ENCODE measurements around the gene BTF3.
A peak's percentile ranks its signal among the peaks of the same experiment; 100 is the strongest.

DNA sequence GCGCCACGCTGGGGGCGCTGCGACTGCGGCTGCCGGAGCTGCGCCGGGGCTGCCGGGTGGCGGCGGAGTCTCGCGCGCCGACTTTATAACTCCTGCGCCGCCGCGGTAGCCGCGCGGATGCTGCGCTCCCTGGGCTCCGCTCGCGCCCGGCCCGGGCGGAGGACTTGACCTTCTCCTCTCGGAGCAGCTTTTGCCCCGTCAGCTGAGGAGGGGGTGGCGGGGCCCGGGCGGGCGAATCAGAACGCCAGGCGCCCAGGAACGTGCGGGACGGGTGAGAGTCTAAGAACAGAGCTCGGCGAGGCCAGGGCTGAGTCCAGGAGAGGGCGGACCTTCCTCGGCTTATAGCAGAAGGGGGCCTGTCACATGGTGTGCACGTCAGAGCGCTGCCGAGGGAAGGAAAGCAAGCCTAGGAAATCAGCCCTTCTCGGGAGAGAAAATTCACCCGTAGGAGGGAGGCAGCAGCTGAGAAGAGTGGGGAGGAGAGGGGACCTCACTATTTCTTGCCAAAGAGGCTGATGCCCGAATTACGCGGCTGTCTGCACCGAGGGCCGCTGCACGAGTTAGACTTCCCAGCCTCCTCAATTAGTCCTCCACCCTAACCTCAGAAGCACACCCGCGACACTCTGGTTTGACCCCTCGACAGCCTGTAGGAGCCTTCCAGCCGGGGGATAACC, 49.6 kb upstream of the BTF3 start, which contains the start of gene FOXD1:
- peak; percentile 92 for TF ChIP-seq POLR2AphosphoS5 (IDR thresholded peaks at IDR 0.05; ENCODE audit: low read depth, low read length)
- TF ChIP-seq, protein P1, sequence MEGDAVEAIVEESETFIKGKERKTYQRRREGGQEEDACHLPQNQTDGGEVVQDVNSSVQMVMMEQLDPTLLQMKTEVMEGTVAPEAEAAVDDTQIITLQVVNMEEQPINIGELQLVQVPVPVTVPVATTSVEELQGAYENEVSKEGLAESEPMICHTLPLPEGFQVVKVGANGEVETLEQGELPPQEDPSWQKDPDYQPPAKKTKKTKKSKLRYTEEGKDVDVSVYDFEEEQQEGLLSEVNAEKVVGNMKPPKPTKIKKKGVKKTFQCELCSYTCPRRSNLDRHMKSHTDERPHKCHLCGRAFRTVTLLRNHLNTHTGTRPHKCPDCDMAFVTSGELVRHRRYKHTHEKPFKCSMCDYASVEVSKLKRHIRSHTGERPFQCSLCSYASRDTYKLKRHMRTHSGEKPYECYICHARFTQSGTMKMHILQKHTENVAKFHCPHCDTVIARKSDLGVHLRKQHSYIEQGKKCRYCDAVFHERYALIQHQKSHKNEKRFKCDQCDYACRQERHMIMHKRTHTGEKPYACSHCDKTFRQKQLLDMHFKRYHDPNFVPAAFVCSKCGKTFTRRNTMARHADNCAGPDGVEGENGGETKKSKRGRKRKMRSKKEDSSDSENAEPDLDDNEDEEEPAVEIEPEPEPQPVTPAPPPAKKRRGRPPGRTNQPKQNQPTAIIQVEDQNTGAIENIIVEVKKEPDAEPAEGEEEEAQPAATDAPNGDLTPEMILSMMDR (IDR thresholded peaks at IDR 0.05), result 0 out of 2 replicates have a peak, but pooled peaks have one; percentile 20

Measured in Panc1 (cell line).